ENCODE measurements around the gene HESX1. TPM values are rescaled to one million over a fixed set of nuclear protein-coding genes. Genes with fewer than 3 reads are reported as not detected.
A peak's percentile ranks its signal among the peaks of the same experiment; 100 is the strongest.

The HESX1 gene
- total and polyA plus RNA-seq, 2 of the 4 experiments (the other 2 are of a cell fraction), result 0.36 to 0.82 TPM

DNA sequence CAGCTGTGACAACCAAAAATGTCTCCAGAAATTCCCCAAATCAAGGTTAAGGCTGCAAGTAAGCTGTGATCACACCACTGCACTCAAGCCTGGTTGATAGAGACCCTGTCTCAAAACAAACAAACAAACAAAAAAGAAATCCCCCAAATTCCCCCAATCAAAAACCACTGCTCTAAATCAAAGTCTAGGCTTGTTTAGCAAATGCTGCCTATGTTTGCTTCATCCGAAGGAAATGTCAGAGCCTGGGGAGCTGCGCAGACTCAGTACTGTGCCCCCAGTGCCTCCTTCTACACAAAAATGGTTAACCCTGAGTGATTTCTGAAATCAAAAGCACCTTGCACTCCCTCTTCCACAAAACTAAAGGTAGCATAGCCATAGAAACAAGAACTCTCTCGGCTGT lies 48.0 kb downstream of the HESX1 start:
- ChIA-PET CTCF (no interaction called here), POLR2A (ENCODE audit: unreplicated experiment) (interaction anchor here (0.7 kb wide), 1 partner anchor 264 kb away, joined by 6 read pairs; no protein-coding TSS in a partner anchor)
- Histone ChIP-seq H3K27me3 (ENCODE audit: control insufficient read depth, insufficient read depth, low read length) (peaks cover 9% of the 10 kb centered on the region), H4K91ac (ENCODE audit: insufficient read depth, low read depth, low read length) (no peak overlapping the region), H3K4me2 (ENCODE audit: low read depth, low read length) (no peak overlapping the region), H3K36me3 (ENCODE audit: control insufficient read depth, insufficient read depth, low read length) (no peaks in the 10 kb centered on the region), H3K18ac (ENCODE audit: low read depth, low read length) (no peak overlapping the region), H3K14ac (replicated peaks; ENCODE audit: low read depth, low read length) (no peak overlapping the region), H4K5ac (ENCODE audit: low read depth, low read length) (no peak overlapping the region), H3K56ac (ENCODE audit: extremely low read depth, insufficient read depth, low read length) (no peak overlapping the region), H2BK15ac (ENCODE audit: low read depth, low read length) (no peak overlapping the region), H3K23ac (ENCODE audit: low read depth, low read length) (no peak overlapping the region), H3K9me3 (ENCODE audit: control insufficient read depth, insufficient read depth, low read length) (no peaks in the 10 kb centered on the region), H3K4me3 (ENCODE audit: insufficient read depth, low read depth, low read length) (no peak overlapping the region), H3K79me1 (ENCODE audit: low read depth in 1 of 2, low read length in 2 of 2) (no peaks in the 10 kb centered on the region), H2BK120ac (ENCODE audit: low read depth, low read length) (no peak overlapping the region), H4K8ac (ENCODE audit: low read depth in 2 of 2, low read length in 2 of 2) (no peak overlapping the region), H2BK20ac (ENCODE audit: low read depth, low read length) (no peak overlapping the region), H2AK9ac (replicated peaks; ENCODE audit: low read depth, low read length, poor library complexity) (no peak overlapping the region), H2BK5ac (ENCODE audit: low read depth, low read length, poor library complexity, severe bottlenecking) (no peak overlapping the region), H3K9ac (ENCODE audit: low read depth, low read length) (no peak overlapping the region), H4K20me1 (ENCODE audit: insufficient read depth, low read length) (no peaks in the 10 kb centered on the region), H3K4me1 (ENCODE audit: control insufficient read depth, insufficient read depth, low read length) (no peaks in the 10 kb centered on the region; the same call in 1 of the 2 replicates), H3K9me1 (ENCODE audit: insufficient read depth, low read length) (no peaks in the 10 kb centered on the region), H3K27ac (ENCODE audit: insufficient read depth, low read length) (no peak overlapping the region), H2AFZ (replicated peaks; ENCODE audit: low read length, poor library complexity) (peak overlapping the region; percentile 33), H3K4ac (ENCODE audit: low read depth, low read length) (no peak overlapping the region), H2AK5ac (ENCODE audit: low read depth, low read length) (no peak overlapping the region)
- no peak for ATAC-seq (ENCODE audit: low read depth)
- intact Hi-C loops (cut with micrococcal nuclease), result no loop called here
- BruUV-seq (replicated peaks), result no TSS peak
- DNase-seq, result no peak
- in situ Hi-C loops (cut with MboI; ENCODE audit: low sequenced_read_pairs), result loop anchor here (25.0 kb wide), 1 partner anchor 411 kb away; the partner anchor contains the start of gene PDE12
- dilution Hi-C loops (cut with HindIII; ENCODE audit: low sequenced_read_pairs, unreplicated experiment), result no loop called here
- WGBS, 2 experiments (ENCODE audit: extremely low coverage in 2 of 2, insufficient read length in 1 of 2), result 100% methylated on average over 1 of the region's 3 CpGs; no CpG with 5 or more reads in 1 of the 2 experiments
- TF ChIP-seq MAFK (IDR thresholded peaks at IDR 0.05; ENCODE audit: low read depth, low read length) (no peak), MXI1 (IDR thresholded peaks at IDR 0.05; ENCODE audit: borderline replicate concordance, low read depth, low read length) (no peak), RCOR1 (IDR thresholded peaks at IDR 0.05; ENCODE audit: insufficient replicate concordance, low read length) (no peak), BHLHE40 (IDR thresholded peaks at IDR 0.05; ENCODE audit: low read depth, low read length) (no peak), POLR2A (IDR thresholded peaks at IDR 0.05; ENCODE audit: low read depth, low read length) (no peak), CHD1 (IDR thresholded peaks at IDR 0.05; ENCODE audit: low read depth, low read length) (no peak)
- TF ChIP-seq, protein P1, sequence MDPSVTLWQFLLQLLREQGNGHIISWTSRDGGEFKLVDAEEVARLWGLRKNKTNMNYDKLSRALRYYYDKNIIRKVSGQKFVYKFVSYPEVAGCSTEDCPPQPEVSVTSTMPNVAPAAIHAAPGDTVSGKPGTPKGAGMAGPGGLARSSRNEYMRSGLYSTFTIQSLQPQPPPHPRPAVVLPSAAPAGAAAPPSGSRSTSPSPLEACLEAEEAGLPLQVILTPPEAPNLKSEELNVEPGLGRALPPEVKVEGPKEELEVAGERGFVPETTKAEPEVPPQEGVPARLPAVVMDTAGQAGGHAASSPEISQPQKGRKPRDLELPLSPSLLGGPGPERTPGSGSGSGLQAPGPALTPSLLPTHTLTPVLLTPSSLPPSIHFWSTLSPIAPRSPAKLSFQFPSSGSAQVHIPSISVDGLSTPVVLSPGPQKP (IDR thresholded peaks at IDR 0.05; ENCODE audit: borderline replicate concordance, low read depth, low read length), result no peak

Measured in IMR-90 (cell line).